ENCODE data around the gene FAM13B.

DNA sequence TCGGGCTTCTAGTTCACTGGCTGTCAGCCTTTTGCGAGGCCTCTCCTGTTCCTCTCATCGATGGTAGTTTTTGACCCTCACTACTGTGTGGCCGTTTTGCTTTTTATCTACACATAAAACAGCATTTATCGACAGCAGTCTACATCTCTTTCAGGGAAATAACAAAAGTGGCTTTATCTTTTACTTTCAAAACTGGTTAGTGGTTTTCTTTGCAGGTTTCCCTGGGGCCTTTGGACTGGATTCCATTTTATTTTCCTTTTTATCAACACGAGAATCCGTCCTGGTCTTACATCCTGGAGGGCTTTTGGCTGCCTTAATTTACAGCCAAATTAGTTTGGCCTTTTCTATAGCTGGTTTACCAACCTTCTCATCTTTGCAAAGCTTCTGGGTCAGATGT is 144.4 kb downstream of the FAM13B start:
- TF ChIP-seq ELF4 (CRISPR knock-in tag; IDR thresholded peaks at IDR 0.05): no peak
- TF ChIP-seq, protein P1, sequence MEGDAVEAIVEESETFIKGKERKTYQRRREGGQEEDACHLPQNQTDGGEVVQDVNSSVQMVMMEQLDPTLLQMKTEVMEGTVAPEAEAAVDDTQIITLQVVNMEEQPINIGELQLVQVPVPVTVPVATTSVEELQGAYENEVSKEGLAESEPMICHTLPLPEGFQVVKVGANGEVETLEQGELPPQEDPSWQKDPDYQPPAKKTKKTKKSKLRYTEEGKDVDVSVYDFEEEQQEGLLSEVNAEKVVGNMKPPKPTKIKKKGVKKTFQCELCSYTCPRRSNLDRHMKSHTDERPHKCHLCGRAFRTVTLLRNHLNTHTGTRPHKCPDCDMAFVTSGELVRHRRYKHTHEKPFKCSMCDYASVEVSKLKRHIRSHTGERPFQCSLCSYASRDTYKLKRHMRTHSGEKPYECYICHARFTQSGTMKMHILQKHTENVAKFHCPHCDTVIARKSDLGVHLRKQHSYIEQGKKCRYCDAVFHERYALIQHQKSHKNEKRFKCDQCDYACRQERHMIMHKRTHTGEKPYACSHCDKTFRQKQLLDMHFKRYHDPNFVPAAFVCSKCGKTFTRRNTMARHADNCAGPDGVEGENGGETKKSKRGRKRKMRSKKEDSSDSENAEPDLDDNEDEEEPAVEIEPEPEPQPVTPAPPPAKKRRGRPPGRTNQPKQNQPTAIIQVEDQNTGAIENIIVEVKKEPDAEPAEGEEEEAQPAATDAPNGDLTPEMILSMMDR (IDR thresholded peaks at IDR 0.05 in 2 of 3, conservative IDR thresholded peaks at IDR 0.05 in 1 of 3; ENCODE audit: insufficient read depth in 2 of 3, low read depth in 1 of 3, low read length in 3 of 3): no peak
- TF ChIP-seq, protein P2, sequence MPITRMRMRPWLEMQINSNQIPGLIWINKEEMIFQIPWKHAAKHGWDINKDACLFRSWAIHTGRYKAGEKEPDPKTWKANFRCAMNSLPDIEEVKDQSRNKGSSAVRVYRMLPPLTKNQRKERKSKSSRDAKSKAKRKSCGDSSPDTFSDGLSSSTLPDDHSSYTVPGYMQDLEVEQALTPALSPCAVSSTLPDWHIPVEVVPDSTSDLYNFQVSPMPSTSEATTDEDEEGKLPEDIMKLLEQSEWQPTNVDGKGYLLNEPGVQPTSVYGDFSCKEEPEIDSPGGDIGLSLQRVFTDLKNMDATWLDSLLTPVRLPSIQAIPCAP (CRISPR knock-in tag; IDR thresholded peaks at IDR 0.05; ENCODE audit: borderline replicate concordance): no peak
- no peak for TF ChIP-seq JUN (IDR thresholded peaks at IDR 0.05; ENCODE audit: borderline replicate concordance, low read depth, low read length)
- TF ChIP-seq JUN (CRISPR knock-in tag; IDR thresholded peaks at IDR 0.05; ENCODE audit: borderline replicate concordance): no peak
